Fibroblast of skin of right quadriceps (primary cell): ENCODE measurements around the gene RAMP1.

ENCODE experiments used
- DNase-seq: peaks from one replicate; pipeline ENCODE4 v3.0.0-alpha.2; 2013

Gene RAMP1

GRCh38 chr2:237896507-237896892, 37.1 kb downstream of the RAMP1 start:
- DNase-seq, result no peak

DNA sequence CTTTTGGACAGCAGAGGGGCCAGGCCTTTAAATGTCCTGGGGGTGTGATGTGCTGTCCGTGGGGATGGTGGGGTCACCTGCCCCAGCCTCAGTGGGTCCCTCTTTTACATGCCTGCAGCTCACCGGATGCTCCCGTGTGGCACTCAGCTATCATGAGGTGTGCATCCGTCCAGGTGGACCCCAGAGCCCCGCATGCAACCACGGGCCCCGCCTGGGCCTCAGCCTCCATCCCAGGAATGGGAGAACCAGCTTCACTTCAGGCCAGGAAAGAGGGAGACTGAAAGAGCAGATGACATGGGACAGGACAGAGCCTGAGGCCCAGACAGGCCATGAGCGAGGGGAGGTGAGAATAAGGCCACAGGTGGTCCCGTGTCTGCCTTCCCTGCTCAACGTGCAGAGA, 37.5 kb downstream of the RAMP1 start:
- no peak for DNase-seq

DNA sequence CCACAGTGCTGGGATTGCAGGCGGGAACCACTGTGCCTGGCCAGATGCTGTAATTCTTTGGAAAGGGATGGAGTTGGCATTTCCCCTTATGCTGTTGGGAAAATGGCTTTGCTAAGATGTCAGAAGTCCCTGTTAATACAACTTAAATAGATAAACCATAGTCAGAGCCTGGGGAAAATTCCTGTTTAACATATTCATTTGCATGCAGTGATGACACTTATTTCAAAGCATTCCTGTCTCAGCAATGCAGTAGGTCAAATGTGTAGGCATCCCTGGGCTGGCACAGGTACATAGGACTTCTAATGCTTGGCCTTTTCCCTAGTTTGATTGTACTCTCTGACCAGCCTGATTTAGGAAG, 38.6 kb downstream of the RAMP1 start:
- no peak for DNase-seq

GRCh38 chr2:237900891-237901831, 41.7 kb downstream of the RAMP1 start:
- DNase-seq, result no peak

GRCh38 chr2:237901932-237902850, 42.8 kb downstream of the RAMP1 start:
- DNase-seq, result no peak

- peak; percentile 51 for DNase-seq
Observed at GRCh38 chr2:237904831-237905599, 45.6 kb downstream of the RAMP1 start.

DNA sequence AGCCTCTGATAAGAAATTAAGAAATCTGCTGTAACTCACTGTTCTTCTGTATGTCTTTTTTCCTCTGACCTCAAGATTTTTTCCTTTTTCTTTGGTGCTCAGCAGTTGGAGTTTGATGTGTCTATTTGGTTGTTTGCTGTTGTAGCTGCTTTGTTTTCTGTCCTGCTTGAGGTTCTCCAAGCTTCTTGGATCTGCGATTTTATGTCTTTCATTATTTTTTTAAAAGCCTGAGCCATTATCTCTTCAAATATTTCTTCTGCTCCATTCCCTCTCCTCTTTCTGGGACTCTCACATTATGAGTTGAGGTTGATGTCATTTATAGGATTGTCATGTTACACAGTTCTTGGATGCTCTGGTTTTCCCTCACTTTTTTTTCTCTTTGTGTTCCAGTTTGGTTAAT, 47.7 kb downstream of the RAMP1 start:
- DNase-seq, result no peak

DNA sequence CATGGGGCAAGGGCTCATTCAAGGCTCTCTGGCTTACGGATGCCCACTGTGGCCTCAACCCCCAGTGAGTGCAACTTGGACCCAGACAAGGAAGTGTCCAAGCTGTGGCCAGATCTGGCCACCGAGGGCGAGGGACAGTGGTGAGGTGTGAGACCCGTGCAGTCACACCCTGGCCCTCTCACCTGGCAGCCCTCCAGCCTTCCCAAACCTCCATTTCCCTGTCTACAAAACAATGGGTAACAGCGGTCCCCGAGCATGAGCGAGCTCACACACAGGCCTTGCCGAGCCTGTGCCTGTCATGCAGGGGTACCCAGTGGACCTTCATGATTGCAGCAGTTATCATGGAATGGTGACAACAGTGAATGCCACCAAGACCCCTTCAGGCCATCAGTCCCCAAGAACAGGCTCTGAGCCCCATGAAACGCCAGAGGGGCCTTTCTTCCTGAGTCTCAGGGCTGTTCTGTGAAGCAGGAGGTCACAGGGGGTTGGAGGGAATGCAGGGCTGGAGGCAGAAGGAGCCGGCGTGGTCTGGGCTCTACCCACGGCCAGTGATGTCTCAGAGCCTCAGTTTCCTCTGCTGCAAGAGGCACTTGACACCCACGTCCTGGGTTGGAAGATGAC, 49.8 kb downstream of the RAMP1 start:
- DNase-seq, result no peak

DNA sequence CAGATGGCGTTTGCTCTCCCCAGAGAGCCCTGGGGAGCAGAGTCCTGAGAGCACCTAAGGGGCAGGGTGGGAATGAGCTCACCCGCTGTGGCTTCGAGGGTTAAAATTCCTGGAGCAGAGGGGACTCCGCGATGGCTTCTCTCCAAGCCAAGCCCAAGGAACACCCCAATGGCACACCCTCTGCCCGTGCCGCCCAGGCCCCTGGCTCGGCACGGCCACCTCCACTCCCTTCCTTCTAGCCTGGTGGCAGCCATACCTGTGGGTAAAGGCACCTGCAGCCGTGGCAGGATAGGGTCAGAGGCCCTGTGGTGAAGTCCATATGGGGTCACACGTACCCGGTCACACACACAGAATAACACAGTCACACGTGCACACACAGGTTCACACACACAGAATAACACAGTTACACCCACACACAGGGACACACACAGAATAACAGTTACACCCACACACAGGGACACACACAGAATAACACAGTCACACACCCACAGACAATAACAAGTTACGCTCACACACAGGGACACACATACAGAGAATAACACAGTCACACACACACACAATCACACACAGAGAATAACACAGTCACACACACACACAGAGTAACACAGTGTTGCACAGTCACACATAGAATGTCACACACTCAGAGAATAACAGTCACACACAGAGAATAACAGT, 50.5 kb downstream of the RAMP1 start:
- no peak for DNase-seq

DNA sequence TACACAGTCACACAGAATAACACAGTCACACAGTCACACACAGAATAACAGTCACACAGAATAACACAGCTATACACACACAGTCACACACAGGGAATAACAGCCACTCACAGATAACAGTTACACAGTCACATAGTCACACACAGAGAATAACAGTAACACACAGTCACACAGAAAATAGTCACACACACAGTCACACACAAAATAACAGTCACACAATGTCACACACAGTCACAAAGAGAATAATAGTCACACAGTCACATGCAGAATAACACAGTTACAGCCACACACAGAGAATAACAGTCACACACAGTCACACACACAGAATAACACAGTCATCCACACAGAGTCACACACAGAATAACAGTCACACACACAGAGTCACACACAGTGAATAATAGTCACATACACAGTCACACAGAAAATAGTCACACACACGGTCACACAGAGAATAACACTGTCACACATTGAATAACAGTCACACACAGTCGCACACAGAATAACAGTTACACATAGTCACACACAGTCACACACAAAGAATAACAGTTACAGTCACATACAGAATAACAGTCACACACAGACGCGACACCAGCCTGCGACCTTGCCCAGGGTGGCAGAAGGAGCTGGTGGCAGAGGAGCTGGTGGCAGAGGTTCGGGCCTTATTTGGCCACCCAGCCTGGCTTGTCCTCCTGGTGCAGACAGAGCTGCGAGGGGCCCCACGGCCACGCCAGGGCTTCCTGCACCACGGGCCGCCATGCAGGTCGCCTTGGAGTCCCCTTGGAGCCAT, 51.3 kb downstream of the RAMP1 start:
- DNase-seq, result no peak

GRCh38 chr2:237911363-237912017, 52.1 kb downstream of the RAMP1 start:
- DNase-seq, result no peak

GRCh38 chr2:237912271-237913192, 53.1 kb downstream of the RAMP1 start:
- no peak for DNase-seq

DNA sequence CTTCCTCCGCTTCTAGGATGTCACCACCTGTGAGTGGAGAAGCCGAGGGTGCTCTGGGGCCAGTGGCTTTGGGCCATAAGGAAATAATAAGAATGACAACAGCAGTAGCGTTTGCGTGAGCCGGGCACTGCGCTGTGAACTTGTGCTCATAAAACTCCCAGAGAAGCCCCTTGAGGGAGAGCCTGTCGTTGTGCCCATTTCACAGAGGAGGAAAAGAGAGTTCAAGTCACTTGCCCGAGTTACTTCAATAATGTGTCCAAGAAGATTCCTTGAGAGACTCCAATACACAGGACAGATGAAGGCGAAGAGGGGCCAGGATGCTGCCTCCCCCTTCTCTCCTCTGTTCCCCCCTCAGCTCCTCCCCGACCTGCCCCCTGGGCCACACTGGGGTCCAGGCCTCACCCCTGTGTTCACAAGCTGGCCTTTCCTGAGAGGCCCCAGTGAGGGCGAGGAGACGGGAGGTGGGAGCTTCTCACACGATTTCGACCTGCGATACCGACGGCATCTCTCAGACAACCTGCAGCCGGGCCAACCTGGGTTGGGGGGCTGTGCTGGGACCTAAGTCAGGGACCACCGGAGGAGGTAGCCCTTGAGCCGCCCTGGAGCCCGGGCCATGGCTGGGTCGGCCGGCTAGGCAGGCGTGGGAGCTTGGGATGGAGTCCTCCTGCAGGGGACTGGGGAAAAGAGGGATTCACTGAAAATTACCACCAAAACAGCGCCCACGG, 53.9 kb downstream of the RAMP1 start:
- no peak for DNase-seq

GRCh38 chr2:237915576-237915975, 56.2 kb downstream of the RAMP1 start:
- no peak for DNase-seq

DNA sequence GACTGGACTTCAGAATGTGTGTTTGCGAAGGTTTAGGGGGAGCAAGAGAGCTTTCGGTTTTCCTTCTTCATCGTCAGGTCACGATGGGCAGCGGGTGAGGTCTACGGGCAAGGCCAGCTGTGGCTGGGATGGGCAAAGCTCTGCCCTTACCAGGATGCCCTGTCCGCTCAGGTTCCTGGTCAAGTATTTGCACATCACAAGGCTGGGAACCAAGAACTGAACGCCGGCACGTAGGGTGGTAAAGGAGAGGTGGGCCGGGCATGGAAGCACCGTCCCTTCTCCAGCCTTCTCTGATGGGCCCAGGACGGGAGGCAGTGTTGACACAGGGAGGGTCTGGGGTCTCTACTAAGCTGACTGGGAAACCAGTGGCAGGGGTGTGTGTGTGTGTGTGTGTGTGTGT, 56.9 kb downstream of the RAMP1 start:
- DNase-seq, result no peak

- no peak for DNase-seq
Observed at GRCh38 chr2:237917696-237918374, 58.4 kb downstream of the RAMP1 start.

DNA sequence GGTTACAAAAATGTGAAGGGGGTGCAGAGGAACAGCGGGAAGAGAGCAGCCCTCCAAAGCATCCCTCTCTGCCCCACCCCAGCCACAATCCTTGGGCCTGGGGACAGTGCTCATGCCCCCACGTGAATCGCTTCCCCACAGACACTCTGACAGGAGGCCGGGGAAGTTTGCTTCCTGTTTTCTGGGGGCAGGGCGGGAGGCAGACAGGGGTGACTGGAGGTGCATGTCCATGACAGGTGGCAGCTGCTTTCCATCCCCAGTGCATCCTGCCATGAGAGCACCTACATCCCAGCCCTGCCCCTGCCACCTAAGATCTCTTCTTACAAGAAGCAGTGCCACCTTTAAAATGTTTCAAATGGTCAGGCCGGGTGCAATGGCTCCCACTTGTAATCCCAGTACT, 60.2 kb downstream of the RAMP1 start:
- DNase-seq, result no peak

DNA sequence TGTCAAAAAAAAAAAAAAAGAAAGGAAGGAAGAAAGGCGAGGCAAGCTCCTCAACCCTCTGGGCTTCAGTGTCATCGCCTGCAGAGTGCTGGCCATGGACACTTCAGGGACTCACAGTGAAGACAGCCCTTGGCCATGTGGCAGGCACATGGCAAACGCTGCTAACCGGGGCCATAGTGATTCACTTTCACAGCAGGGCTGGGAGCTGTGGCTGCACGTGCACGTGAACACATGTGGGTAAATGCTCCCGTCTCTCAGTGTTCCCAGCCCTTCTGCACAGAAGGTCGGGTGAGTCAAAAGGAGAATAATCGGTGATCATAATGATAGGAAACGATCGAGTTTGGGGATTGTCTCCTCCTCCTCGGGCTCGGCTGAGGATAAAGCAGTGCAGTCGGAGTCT, 61.2 kb downstream of the RAMP1 start:
- DNase-seq, result peak; percentile 58
